HG02642 (cell line): ENCODE measurements around the gene MINAR1.

Source experiments
- ATAC-seq: cut with Tn5 transposase; IDR thresholded peaks from one replicate; pipeline ENCODE4 v1.9.1; 2021; ENCODE audit warnings: mild to moderate bottlenecking; ENCODE audit not compliant: unreplicated experiment, poor library complexity

The MINAR1 gene

GRCh38 chr15:79430901-79431635 lies 1.1 kb upstream of the MINAR1 start:
- no peak for ATAC-seq

DNA sequence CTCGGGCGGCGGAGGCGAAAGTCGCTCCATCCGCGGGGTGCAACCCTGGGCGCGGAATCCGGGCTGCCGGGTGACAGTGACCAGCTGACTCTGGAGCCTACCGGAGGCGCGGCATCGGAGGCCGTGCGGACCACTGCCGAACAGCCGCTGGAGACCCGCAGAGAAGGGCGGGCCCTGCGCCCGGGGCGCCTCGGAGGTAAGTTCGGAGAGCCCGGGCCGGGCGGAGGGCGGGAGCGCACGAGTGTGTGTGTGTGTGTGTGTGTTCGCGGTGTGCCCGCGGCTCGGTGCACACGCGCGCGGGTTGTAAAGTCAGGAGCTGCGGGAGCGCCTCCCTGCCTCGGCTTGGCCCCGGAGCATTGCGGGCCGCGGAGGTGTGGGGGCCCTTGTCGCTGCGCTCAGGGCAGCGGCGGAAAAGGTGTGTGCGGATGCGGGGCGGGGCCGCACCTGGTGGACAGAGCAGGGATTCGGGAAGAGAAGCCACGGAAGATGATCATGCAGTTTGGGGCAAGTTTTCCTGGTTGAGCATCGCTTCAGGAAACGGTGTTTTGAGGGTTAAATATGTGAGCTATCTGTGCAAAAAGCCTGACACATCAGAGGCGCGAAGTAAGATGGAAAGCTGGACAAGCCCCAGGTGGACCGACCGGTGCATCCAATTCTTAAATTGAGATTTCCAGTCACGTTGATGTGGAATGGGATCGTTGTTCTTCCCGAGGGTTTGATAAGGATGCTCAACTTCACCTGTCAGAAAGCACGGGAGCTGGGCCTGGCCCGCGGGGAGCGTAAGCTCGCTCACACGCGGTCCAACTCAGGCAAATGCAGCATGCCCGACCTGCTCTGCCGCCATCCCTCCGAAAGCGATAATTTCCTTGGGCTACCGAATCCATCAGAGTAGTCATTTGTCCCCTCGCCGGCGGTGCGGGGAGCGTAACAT lies 474 bp downstream of the MINAR1 start:
- ATAC-seq: no peak

- no peak for ATAC-seq
These were observed 1.3 kb downstream of the MINAR1 start for GRCh38 chr15:79433276-79433990.

DNA sequence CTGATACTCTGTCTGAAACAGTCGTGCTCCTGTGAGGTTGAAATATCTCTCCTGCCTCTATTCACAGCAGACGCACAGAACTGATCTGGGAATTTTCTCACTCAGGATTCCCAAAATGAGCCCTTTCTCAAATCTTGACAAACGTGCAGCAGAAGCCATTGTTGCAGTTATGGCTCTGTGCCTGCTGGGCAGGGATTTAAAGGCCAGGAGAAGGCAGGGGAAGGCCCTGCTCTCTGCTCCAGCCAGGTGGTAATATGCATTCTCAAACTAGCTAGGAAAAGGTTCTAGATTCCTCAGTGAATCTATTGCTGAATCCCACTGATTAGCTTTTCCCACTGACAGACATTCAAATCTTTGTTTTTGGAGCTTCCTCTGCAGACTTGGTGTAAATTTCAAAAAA lies 2.2 kb downstream of the MINAR1 start:
- ATAC-seq: no peak

DNA sequence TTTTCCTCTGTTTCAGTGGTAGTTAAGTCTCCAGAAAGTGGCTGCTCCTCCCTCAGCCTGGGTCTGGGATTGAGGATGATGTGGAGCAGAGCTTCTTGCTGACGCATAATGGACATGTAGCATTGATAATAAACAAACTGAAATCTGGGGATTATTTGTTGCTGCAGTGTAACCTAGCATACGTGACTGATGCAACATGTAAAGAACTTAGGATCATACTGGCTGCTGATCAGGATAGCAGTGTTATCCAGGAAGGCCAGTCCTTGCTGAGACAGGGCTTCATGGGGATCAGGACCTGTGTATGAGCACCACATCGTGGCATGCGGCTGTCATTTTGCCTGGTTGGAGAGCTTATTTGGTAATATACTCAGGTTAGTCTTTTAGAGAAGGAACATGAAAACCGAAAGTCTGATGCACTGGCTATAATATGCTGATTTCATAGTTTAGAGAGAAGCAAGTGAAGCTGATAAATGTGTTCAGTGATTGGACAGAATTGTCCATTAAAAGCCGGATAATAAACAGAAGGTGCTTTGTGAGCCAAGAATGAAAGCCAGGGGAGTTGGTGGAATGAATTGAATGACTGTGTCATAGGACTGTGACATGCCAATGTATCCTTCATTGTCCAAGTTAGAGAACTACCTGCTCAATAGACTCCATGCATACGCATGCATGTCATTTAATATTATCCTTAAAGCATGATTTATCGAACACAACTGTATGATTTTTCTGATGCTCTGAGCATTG lies 4.1 kb downstream of the MINAR1 start:
- no peak for ATAC-seq

- no peak for ATAC-seq
These were observed 5.3 kb downstream of the MINAR1 start for GRCh38 chr15:79437275-79438000.

DNA sequence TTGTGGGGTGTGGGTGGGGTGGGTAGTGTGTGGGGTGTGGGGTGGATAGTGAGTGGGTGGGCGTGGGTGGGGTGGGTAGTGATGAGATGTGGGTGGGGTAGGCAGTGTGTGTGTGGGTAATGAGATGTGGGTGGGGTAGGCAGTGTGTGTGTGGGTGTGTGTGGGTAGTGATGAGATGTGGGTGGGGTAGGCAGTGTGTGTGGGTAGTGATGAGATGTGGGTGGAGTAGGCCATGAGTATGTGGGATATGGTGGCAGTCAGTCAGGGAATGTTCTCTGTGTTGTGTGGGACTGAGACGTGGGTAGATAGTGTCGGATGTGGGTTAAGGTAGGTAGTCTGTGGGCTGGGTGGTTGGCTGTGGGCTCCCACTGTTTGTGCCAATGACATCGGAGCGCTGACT lies 7.1 kb downstream of the MINAR1 start:
- ATAC-seq: no peak

- no peak for ATAC-seq
These were observed 8.3 kb downstream of the MINAR1 start for GRCh38 chr15:79440355-79440908.

DNA sequence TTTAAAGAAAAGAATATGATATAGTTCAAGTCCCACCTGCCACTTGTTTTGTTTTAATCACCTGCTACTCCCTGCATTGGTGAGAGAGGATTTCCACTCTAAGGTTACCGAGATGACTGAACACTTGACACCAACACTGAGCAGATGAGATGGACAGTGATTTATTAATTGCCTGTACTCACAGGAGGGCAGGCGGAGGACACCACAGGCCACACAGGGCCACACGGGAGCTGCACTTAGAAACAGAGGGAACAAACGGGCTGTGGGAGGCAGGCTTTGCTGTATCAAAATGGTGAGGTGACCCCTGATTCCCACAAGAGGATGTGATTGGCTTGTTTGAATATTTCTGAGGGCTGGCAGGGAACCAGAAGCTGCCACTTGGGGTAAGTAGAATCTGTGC lies 10.8 kb downstream of the MINAR1 start:
- no peak for ATAC-seq

DNA sequence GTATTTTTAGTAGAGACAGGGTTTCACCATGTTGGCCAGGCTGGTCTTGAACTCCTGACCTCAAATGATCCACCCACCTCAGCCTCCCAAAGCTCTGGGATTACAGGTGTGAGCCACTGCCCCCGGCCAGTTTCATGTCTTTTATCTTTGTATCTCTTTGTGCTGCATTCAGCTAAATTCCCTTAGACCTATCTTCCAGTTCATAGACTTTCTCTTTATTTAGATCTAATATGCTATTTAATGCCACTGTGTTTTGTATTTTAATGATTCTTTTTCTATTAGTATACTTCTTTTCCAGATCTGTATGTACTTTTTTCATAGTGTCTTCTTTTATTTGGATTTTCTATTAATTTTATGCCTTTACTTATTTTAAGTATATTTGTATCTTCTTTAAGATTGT lies 14.9 kb downstream of the MINAR1 start:
- no peak for ATAC-seq

- no peak for ATAC-seq
These were observed 18.5 kb downstream of the MINAR1 start for GRCh38 chr15:79450648-79451047.

DNA sequence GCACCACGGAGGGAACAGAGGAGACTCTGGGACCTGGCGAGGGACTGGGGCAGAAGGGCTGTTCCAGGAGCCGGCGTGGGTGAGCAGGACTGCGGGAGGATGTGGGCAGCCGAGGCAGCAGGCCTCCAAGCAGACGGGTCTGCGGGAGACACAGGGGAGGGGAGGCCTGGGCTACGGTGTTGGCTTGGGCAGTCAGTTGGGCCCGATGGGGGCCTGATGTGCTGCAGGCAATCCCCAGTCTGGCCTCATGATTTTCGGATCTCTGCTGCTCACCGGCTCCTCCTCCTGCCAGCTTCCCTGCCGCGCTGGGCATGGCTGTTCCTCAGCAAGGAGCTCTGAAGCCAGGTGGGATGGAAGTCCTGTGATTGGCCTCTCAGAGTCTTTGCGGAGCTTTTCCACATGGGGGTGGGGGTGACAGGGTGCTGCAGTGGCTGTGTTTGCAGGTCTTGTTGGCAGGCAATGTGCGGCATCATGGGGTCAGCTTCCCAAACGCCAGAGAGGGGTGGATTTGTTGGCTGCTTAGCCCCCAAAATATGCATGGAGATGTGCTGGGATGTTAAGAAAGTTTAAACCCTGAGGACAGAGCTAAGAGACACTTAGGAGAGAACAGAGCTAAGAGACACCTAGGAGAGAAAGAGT lies 19.3 kb downstream of the MINAR1 start:
- no peak for ATAC-seq

DNA sequence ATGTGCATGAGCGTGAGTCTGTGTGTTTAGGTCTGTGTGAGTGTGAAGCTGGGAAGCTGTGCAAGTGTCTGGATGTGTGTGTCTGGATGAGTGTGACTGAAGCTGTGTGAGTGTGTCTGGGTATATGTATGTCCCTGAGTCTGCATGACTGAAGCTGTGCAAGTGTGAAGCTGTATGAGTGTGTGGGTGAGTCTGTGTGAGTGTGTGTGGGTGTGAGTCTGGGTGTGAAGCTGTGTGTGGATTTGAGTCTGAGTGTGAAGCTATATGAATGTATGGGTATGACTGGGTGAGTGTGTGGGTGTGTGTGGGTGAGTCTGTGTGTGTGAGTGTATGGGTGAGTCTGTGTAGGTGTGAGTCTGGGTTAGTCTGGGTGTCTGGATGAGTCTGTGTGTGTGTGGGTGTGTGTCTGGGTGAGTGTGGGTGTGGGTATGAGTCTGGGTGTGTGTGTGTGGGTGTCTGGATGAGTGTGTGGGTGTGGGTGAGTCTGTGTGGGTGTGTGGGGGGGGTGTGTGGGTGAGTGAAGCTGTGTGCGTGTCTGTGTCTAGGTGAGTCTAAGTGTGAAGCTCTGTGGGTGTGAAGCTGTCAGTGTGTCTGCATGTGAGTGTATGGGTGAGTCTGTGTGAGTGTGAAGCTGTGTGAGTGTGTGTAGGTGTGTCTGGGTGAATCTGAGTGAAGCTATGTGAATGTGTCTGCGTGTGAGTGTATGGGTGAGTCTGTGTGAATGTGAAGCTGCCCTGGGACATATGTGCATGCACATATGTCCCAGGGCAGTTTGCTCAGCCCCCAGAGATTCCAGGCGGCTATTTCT lies 20.3 kb downstream of the MINAR1 start:
- ATAC-seq: no peak

DNA sequence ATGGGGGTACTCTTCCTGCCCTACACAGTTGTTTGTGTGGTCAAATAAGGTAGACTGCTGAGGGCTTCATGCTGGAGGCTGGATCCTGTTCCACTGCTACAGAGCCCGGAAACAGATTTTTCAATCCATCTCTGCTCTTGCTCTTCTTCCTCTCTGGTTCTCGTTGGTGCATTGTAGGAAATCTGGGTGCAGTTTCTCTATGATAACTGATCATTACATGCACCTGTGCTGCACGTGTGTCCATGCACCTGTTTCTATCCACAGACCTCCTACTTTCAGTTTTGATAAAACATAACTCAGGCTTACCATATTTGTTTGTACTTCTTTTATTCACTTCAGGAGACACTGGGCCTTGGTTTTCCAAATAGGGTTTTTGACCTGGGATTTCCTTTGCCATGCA lies 21.3 kb downstream of the MINAR1 start:
- no peak for ATAC-seq

DNA sequence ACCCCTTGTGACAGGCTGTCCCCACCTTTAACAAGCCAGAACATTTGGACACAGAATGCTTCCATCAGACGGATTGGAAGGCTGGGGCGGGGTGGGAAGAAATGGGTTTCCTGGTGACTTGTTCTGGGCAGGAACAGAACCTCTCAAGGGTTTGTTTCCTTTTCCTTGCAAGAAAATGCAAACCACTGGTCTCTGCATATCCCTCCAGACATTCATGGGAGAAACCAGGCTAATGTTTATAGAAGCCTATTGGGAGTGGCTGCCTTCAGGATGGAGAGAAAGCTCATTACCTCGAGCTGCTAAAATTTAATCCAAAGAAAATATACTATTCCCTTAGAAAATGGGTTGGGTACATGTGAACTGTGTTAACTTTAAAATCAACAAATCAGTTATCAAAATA lies 21.9 kb downstream of the MINAR1 start:
- no peak for ATAC-seq

DNA sequence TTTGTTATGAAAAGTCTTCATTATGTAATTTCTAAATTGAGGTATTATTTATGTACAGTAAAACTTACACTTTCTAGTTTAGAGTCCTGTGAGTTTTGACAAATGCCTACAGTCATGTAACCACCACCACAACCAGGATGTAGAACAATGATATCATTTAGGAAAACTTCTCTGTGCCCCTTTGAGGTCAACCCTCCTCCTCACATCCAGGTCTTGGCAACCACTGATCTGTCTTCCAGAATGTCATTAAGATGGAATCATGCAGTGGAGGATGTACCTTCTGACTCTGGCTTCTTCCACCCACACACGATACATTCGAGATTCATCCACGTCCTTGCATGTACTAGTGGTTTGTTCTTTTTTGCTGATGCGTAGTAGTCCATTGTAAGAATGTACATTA lies 23.2 kb downstream of the MINAR1 start:
- ATAC-seq: no peak

GRCh38 chr15:79455943-79456342 lies 23.8 kb downstream of the MINAR1 start:
- no peak for ATAC-seq

DNA sequence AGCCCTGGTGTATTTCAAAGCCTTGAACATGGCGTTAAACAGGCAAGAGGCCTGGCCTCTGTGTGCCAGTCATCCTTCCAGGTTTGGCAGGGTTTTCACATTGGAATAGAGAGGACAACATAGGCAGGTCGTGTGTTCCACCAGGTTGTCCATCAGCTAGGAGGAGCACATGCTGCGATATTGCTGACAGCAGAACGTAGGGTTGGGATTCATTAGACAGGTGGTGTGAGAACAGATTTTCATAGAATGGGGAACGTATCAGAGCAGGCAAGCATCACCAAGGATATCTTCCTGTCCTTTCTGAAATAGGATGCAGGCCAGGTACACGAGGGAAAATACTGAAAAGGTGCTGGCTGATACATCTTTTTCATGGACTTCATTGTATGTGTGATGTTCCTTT lies 26.4 kb downstream of the MINAR1 start:
- ATAC-seq: no peak
